HG03521 (cell line): ENCODE results near the gene PFKFB2.
A peak's percentile ranks its signal among the peaks of the same experiment; 100 is the strongest.

Experiments used
- ATAC-seq: cut with Tn5 transposase; IDR thresholded peaks from one replicate; pipeline ENCODE4 v1.9.1; 2021; ENCODE audit warnings: mild to moderate bottlenecking, moderate library complexity; ENCODE audit not compliant: unreplicated experiment

PFKFB2 gene

GRCh38 chr1:207088161-207088560 lies 35.1 kb downstream of the PFKFB2 start:
- no peak for ATAC-seq

GRCh38 chr1:207088701-207089626 lies 35.9 kb downstream of the PFKFB2 start, which contains the start of gene C4BPB:
C4BPB (plus strand) TSS chr1:207088860; CDS start chr1:207089532, 672 bp downstream.
- ATAC-seq: no peak

GRCh38 chr1:207089627-207090355 lies 36.7 kb downstream of the PFKFB2 start:
- ATAC-seq: no peak

GRCh38 chr1:207091200-207091908 lies 38.3 kb downstream of the PFKFB2 start:
- ATAC-seq: no peak

- no peak for ATAC-seq
Measured at GRCh38 chr1:207093944-207094343, 40.9 kb downstream of the PFKFB2 start.

- peak; percentile 62 for ATAC-seq
Measured at GRCh38 chr1:207097871-207098324, 44.8 kb downstream of the PFKFB2 start.

- ATAC-seq: no peak
Measured at GRCh38 chr1:207101720-207102119, 48.6 kb downstream of the PFKFB2 start.

GRCh38 chr1:207102146-207102545 lies 49.1 kb downstream of the PFKFB2 start:
- ATAC-seq: no peak

GRCh38 chr1:207102659-207103058 lies 49.6 kb downstream of the PFKFB2 start:
- no peak for ATAC-seq

GRCh38 chr1:207103892-207104373 lies 50.9 kb downstream of the PFKFB2 start, which contains the start of gene C4BPA:
C4BPA (plus strand) TSS chr1:207104233; CDS start chr1:207113026, 8,793 bp downstream.
- no peak for ATAC-seq

- ATAC-seq: no peak
Measured at GRCh38 chr1:207109004-207109403, 55.9 kb downstream of the PFKFB2 start.

GRCh38 chr1:207112616-207113296 lies 59.7 kb downstream of the PFKFB2 start:
- no peak for ATAC-seq

- ATAC-seq: no peak
Measured at GRCh38 chr1:207115269-207115668, 62.2 kb downstream of the PFKFB2 start.

GRCh38 chr1:207124389-207124788 lies 71.3 kb downstream of the PFKFB2 start:
- ATAC-seq: no peak

- no peak for ATAC-seq
Measured at GRCh38 chr1:207128336-207128921, 75.4 kb downstream of the PFKFB2 start.

GRCh38 chr1:207129053-207129452 lies 76.0 kb downstream of the PFKFB2 start:
- no peak for ATAC-seq
